ENCODE results near the gene LHX5. TPM values are rescaled to one million over a fixed set of nuclear protein-coding genes. Genes with fewer than 3 reads are reported as not detected.

The LHX5 gene
- total RNA-seq, 1 donor from 2014 or later, result not detected

DNA sequence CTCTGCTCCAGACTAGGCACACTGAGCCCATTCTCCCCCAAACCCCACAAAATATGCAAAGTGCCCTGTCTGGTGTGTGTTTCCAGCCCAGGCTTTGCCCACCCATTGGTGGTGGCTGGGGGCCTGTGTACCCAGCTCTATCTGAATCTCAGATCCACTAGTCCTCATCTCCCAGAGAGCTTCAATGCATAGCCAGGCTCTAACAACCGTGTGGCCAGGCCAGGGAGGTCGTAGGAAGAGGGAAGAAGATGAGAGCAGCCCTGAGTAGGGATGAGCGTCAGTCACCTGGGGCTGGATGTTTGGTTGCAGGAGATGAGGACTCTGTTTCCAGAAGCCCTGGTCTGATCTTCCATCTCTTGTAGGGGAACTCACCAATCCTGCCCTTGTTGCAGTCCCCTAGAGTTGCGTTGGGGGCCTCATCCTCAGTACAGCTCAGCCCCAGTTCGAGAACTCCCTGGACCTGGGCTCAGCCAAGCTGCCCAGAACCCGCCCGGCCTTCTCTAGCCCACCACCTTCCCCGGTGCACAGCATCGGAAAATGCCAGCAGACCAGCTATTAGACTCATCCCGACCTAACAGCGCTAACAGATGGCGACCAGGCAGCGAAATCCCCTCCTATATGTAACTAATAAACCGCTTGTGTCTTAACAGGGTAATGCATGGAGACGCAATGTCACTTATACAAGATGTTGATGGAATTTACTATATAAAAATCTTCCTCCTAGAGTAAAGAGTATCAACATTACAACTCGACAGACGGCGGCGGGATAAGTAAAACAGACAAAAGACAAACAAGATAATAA, 3.2 kb upstream of the LHX5 start:
- Mint-ChIP-seq H3K27ac (no peak overlapping the region), H3K27me3 (ENCODE audit: low read depth) (peaks cover 84% of the 10 kb centered on the region), H3K9me3 (no peaks in the 10 kb centered on the region), H3K4me3 (ENCODE audit: low read depth) (no peak overlapping the region), H3K36me3 (ENCODE audit: low read depth) (no peaks in the 10 kb centered on the region), H3K4me1 (ENCODE audit: low read depth) (peaks cover 5% of the 10 kb centered on the region)
- intact Hi-C loops (cut with micrococcal nuclease), result loop anchor here (1.0 to 2.0 kb wide), 2 partner anchors 10 to 1220 kb away; no protein-coding TSS in a partner anchor
- DNase-seq (ENCODE audit: low spot score), result no peak

- Mint-ChIP-seq H3K36me3 (ENCODE audit: low read depth) (no peaks in the 10 kb centered on the region), H3K27ac (no peak overlapping the region), H3K27me3 (ENCODE audit: low read depth) (peaks cover 85% of the 10 kb centered on the region), H3K4me3 (ENCODE audit: low read depth) (no peak overlapping the region), H3K4me1 (ENCODE audit: low read depth) (peaks cover 3% of the 10 kb centered on the region), H3K9me3 (no peaks in the 10 kb centered on the region)
- no peak for DNase-seq (ENCODE audit: low spot score)
- intact Hi-C loops (cut with micrococcal nuclease), result loop anchor here (2.0 kb wide), 1 partner anchor 1221 kb away; no protein-coding TSS in a partner anchor
Observed at GRCh38 chr12:113473942-113474341, 2.3 kb upstream of the LHX5 start.

- Mint-ChIP-seq H3K27me3 (ENCODE audit: low read depth) (peaks cover 86% of the 10 kb centered on the region), H3K9me3 (no peaks in the 10 kb centered on the region), H3K36me3 (ENCODE audit: low read depth) (no peaks in the 10 kb centered on the region), H3K27ac (no peak overlapping the region), H3K4me1 (ENCODE audit: low read depth) (peaks cover 3% of the 10 kb centered on the region), H3K4me3 (ENCODE audit: low read depth) (no peak overlapping the region)
- intact Hi-C loops (cut with micrococcal nuclease), result no loop called here
- no peak for DNase-seq (ENCODE audit: low spot score)
Observed at GRCh38 chr12:113473400-113473799, 1.7 kb upstream of the LHX5 start.

GRCh38 chr12:113472191-113473121, 785 bp upstream of the LHX5 start:
- no peaks in the 10 kb centered on the region for H3K36me3 Mint-ChIP-seq (ENCODE audit: low read depth)
- no peak overlapping the region for H3K4me3 Mint-ChIP-seq (ENCODE audit: low read depth)
- no peak for DNase-seq (ENCODE audit: low spot score)
- H3K27ac Mint-ChIP-seq, result no peak overlapping the region
- intact Hi-C loops (cut with micrococcal nuclease), result no loop called here
- H3K27me3 Mint-ChIP-seq (ENCODE audit: low read depth), result peaks cover 81% of the 10 kb centered on the region
- no peaks in the 10 kb centered on the region for H3K9me3 Mint-ChIP-seq
- H3K4me1 Mint-ChIP-seq (ENCODE audit: low read depth), result peaks cover 3% of the 10 kb centered on the region

DNA sequence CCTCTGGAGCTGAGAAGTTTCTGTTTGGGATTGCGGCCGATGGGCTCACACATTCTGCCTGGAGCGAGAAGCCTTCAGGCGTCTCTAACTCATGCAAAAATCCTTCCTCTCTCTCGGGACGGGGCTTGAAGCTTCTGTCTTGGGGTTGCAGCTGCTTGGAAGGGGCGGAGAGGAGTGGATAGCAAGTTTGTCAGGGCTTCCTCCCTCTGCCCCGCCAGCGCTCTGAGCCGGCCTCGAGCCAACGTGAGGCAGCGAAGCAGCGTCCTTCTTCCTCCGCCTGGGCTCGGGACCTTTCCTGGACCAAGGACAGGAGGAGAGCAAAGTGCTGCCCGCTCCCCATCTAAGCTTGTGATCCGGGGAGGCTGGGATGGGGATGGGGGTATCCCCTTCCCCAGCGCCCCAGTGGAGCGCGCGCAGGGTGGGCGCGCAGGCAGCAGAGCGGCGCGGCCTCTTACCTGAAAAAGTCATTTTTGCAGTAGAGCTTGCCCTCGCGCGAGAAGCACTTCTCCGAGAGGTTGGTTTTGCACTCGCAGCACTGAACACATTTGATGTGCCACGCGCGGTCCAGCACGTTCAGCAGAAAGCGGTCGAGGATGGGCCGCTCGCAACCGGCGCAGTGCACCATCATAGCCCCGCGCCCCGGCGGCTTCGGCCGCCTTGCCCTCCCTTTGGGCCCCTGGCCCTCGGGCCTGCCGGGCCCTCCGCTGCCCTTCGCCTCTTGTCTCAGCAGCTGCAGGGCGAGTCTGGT, 626 bp downstream of the LHX5 start:
- no peak for DNase-seq (ENCODE audit: low spot score)
- H3K9me3 Mint-ChIP-seq, result no peaks in the 10 kb centered on the region
- H3K4me3 Mint-ChIP-seq (ENCODE audit: low read depth), result no peak overlapping the region
- H3K27ac Mint-ChIP-seq, result no peak overlapping the region
- intact Hi-C loops (cut with micrococcal nuclease), result loop anchor here (1.0 kb wide), 1 partner anchor 8 kb away; no protein-coding TSS in a partner anchor
- no peaks in the 10 kb centered on the region for H3K36me3 Mint-ChIP-seq (ENCODE audit: low read depth)
- peaks cover 3% of the 10 kb centered on the region for H3K4me1 Mint-ChIP-seq (ENCODE audit: low read depth)
- peaks cover 84% of the 10 kb centered on the region for H3K27me3 Mint-ChIP-seq (ENCODE audit: low read depth)

DNA sequence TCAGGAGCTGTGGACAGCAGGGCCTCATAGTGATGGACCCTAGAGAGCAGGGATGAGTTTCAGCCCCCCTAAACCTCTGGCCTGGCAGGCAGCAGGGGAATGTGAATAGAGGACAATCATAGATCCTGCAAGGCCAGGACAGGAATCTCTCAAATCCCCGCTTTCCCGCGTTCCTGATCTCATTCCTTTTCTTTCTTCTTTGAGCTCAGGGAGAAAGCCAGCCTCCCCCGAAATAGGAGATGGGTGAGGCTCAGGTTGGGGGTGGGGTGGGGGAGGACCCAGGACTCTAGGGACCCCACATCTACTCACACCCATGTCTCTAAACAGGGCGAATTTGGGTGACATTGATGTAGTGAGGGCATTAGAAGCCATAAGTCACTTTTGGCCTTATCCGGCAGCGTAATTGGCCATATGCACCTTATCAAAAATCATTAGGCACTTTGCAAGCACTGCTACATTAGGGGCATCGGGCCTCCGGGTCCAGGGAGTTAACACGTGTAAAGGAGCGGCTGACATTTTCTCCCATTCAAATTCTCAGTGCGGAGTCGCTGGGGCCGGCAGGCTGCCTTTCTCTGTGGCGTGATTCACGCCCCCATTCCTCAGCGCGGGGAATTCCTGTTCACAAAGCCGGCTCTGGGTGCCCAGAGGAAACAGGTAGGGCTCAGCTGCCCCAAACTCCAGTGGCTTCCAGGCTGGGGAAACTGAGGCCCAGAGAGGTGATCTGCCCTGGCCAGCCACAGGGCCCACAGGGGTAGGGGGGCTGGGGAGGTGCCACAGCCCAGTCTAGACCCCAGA, 1.5 kb downstream of the LHX5 start:
- Mint-ChIP-seq H3K27ac (no peak overlapping the region), H3K36me3 (ENCODE audit: low read depth) (no peaks in the 10 kb centered on the region), H3K27me3 (ENCODE audit: low read depth) (peaks cover 77% of the 10 kb centered on the region), H3K4me3 (ENCODE audit: low read depth) (no peak overlapping the region), H3K4me1 (ENCODE audit: low read depth) (peaks cover 3% of the 10 kb centered on the region), H3K9me3 (no peaks in the 10 kb centered on the region)
- intact Hi-C loops (cut with micrococcal nuclease), result no loop called here
- no peak for DNase-seq (ENCODE audit: low spot score)

DNA sequence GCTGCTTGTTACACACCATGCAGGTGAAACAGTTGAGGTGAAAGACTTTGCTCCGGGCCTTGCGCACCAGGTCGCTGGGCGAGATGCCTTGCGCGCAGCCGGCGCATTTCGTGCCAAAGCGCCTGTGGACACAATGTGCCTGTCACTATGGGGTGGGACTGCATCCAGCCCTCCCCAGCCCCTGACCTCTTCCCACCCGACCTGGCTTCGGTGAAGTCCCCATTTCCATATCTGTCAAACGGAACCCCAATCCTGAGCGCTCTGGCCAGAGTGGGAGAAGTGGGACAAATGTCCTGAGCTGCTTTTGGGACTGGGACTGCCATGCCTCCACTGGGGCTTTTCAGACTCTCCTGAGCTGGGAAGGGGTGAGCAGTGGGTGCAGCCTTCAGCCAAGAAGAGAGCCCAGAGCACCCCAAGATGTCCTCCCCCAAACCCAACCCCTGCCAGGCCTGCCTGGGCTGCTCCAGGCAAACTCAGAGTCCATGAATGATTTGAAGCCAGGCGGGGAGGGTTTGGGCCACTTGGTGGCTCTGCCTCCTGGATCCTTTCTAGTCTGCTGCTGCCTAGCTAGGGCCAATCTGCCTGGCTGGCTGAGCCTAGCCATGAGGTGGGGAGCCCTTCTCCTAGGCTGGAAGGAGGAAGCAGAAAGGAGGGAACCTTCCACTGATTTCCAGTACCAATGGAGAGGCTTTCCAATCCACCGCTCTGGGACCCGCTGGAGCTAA, 2.3 kb downstream of the LHX5 start:
- intact Hi-C loops (cut with micrococcal nuclease), result no loop called here
- H3K27me3 Mint-ChIP-seq (ENCODE audit: low read depth), result peaks cover 75% of the 10 kb centered on the region
- H3K4me3 Mint-ChIP-seq (ENCODE audit: low read depth), result no peak overlapping the region
- H3K4me1 Mint-ChIP-seq (ENCODE audit: low read depth), result peaks cover 3% of the 10 kb centered on the region
- H3K9me3 Mint-ChIP-seq, result no peaks in the 10 kb centered on the region
- H3K27ac Mint-ChIP-seq, result no peak overlapping the region
- H3K36me3 Mint-ChIP-seq (ENCODE audit: low read depth), result no peaks in the 10 kb centered on the region
- no peak for DNase-seq (ENCODE audit: low spot score)

DNA sequence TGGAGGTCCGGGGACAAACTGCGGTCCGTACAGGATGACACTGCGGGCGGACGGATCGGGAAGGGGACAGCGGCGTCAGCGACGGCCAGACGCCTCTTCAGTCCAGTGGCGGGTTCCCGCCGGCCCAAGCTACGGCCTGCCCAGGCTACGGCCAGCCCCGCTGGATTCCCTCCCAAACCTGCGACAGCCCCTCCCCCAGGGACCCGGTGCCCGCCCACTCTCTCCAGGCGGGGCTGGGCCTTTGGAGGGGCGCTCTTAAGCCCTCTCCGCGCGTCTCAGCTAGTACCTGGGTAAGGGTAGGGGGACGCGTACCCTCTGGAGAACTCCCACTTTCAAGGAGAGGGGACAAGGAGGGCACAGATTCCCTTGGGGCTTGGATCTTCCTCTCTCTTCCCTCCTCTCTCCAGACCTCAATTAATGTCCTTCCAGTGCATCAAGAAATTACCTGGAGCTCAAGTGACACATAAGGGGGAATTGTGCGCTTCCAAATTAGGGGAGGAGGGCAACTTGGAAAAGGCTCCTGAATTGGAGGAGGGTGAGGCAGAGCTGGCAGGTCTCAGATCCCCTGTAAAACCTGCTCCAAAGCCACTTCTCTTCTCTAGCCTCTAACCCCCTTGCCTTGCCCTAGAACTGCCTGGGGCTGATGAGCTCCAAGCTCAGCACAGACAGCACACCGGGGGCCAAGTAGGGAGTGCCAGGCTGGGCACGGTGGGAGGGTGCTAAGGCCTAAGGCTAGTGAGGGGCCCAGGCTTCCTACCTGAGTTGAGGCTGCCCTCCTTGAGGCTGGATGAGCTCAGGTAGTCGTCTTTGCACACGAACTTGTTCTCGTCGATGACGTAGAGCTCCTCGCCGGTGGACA, 3.1 kb downstream of the LHX5 start:
- Mint-ChIP-seq H3K4me1 (ENCODE audit: low read depth) (peaks cover 5% of the 10 kb centered on the region), H3K4me3 (ENCODE audit: low read depth) (no peak overlapping the region), H3K27me3 (ENCODE audit: low read depth) (peaks cover 75% of the 10 kb centered on the region), H3K9me3 (no peaks in the 10 kb centered on the region), H3K36me3 (ENCODE audit: low read depth) (no peaks in the 10 kb centered on the region), H3K27ac (no peak overlapping the region)
- no peak for DNase-seq (ENCODE audit: low spot score)
- intact Hi-C loops (cut with micrococcal nuclease), result no loop called here

- Mint-ChIP-seq H3K4me3 (ENCODE audit: low read depth) (no peak overlapping the region), H3K4me1 (ENCODE audit: low read depth) (peaks cover 6% of the 10 kb centered on the region), H3K9me3 (no peaks in the 10 kb centered on the region), H3K36me3 (ENCODE audit: low read depth) (no peaks in the 10 kb centered on the region), H3K27me3 (ENCODE audit: low read depth) (peaks cover 69% of the 10 kb centered on the region), H3K27ac (no peak overlapping the region)
- intact Hi-C loops (cut with micrococcal nuclease), result loop anchor here (2.0 kb wide), 2 partner anchors 933 to 977 kb away; no protein-coding TSS in a partner anchor
- DNase-seq (ENCODE audit: low spot score), result no peak
Observed at GRCh38 chr12:113467502-113468364, 3.9 kb downstream of the LHX5 start.

DNA sequence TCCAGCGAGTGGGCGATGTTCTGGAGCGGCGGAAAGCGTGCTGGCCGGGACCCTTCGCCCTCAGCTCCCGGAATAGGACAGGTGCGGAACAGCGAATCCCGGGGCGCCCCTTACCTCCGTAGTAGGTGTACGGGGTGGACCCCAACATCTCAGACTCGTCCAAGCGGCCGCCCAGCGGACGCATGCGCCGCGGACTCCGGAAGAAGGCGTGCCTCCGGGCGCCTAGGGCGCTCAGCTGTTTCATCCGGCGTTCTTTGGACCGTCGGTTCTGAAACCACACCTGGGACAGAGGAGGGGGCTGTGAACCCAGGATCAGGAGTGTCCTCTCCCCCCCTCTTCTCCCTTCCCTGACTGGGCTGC, 4.5 kb downstream of the LHX5 start:
- Mint-ChIP-seq H3K27ac (no peak overlapping the region), H3K4me3 (ENCODE audit: low read depth) (no peak overlapping the region)
- intact Hi-C loops (cut with micrococcal nuclease), result loop anchor here (2.0 kb wide), 2 partner anchors 934 to 978 kb away; no protein-coding TSS in a partner anchor

More for the DNA sequence above, 4.5 kb downstream of the LHX5 start:
- H3K36me3 Mint-ChIP-seq (ENCODE audit: low read depth), result no peaks in the 10 kb centered on the region
- H3K9me3 Mint-ChIP-seq, result no peaks in the 10 kb centered on the region
- DNase-seq (ENCODE audit: low spot score), result no peak
- peaks cover 68% of the 10 kb centered on the region for H3K27me3 Mint-ChIP-seq (ENCODE audit: low read depth)
- H3K4me1 Mint-ChIP-seq (ENCODE audit: low read depth), result peaks cover 9% of the 10 kb centered on the region
